ENCODE results near the gene TM9SF1.

DNA sequence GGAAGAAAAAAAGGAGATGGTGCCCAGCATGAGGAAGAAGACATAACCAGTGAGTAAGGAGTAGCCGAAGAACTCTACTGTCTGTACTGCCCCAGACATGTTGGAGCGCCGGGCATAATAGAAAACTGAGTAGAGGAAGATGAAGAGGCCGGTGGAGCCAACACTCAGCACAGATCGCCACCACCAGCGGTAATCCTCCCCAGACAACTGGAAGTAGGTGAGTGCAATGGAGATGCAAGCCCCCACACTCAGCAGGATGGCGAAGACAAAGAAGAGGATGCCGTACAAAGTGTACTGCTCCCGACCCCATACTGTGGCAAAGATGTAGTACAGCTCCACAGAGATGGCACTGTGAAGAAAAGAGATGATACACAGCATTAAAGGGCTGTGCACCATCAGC, 5.8 kb downstream of the TM9SF1 start:
- TF ChIP-seq, protein P1, sequence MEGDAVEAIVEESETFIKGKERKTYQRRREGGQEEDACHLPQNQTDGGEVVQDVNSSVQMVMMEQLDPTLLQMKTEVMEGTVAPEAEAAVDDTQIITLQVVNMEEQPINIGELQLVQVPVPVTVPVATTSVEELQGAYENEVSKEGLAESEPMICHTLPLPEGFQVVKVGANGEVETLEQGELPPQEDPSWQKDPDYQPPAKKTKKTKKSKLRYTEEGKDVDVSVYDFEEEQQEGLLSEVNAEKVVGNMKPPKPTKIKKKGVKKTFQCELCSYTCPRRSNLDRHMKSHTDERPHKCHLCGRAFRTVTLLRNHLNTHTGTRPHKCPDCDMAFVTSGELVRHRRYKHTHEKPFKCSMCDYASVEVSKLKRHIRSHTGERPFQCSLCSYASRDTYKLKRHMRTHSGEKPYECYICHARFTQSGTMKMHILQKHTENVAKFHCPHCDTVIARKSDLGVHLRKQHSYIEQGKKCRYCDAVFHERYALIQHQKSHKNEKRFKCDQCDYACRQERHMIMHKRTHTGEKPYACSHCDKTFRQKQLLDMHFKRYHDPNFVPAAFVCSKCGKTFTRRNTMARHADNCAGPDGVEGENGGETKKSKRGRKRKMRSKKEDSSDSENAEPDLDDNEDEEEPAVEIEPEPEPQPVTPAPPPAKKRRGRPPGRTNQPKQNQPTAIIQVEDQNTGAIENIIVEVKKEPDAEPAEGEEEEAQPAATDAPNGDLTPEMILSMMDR (IDR thresholded peaks at IDR 0.05): no peak
- TF ChIP-seq EZH2phosphoT487 (IDR thresholded peaks at IDR 0.05) (no peak), EZH2 (IDR thresholded peaks at IDR 0.05) (no peak)
